ENCODE results near the gene CLEC20A.
"Not testable (repeated sequence)": the region's sequence is repeated elsewhere in the genome, so short reads cannot be mapped to it uniquely, and the experiment has no call there.

Gene CLEC20A

DNA sequence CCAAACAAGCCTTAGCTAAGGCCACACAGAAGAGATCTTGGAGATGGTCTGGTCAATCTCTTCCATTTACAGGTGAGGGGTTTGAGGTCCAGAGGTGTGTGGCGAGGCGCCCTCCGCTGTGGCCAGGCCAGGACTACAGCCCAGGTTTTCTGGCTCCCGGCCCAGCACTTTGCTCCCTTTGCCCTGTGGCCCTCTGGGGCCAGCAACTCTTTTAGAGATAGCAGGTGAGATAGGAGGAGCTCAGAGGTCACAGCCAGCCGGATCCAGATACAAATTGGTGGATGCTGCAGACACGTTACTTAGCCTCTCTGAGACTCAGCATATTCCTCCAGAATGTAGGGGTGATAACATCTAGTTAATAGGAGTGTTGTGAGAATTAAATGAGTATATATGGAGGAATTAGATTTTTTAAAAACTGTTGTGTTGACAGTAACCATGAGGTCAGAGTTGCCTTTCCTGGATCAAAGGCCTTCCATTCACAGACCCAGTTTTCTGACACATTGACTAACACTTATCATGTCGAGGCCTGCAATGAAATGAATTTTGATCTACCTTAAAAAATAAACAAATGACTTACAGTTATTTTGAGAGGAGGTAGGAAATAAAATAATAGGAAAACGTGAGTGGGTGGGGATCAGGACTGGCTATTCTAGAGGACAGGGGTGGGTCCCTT is 32.7 kb upstream of the CLEC20A start:
- peak; percentile 62 for DNase-seq (ENCODE audit: low spot score)

- no peak for DNase-seq (ENCODE audit: low spot score)
Measured at GRCh38 chr1:178528953-178529335, 32.2 kb upstream of the CLEC20A start.

DNA sequence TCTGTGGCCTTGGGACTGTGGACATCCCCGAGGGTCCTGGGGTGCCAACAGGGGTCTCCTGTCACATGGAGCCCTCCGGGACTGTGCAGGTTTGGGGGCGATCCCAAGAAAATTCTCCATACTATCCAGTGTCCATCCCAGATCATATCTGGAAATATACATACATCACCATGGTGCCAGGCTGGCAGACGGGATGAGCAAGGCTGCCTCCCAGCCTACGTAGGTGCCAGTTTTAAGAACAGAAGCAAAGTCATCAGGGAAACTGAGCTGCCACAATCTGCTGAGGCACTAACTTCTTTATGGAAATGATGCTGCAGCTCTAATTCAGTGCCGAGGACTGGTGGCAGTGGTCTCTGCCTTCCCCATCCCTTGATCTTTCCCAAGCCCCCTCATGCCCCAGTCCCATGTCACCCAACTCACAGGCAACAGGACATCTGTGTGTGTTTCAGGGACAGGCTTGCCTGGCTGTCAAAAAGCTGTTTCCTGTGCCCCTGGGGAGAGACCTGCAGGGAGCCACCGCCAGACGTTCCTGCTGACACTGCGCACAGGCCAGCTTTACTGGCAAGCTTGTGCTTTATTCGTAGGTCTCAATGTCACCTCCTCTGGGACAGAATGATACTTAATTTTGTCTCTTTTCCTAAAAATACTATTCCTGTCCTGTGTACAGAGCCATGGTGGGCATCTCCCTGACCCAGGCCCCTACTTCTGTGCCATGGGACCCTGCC is 31.6 kb upstream of the CLEC20A start:
- no peak for DNase-seq (ENCODE audit: low spot score)

DNA sequence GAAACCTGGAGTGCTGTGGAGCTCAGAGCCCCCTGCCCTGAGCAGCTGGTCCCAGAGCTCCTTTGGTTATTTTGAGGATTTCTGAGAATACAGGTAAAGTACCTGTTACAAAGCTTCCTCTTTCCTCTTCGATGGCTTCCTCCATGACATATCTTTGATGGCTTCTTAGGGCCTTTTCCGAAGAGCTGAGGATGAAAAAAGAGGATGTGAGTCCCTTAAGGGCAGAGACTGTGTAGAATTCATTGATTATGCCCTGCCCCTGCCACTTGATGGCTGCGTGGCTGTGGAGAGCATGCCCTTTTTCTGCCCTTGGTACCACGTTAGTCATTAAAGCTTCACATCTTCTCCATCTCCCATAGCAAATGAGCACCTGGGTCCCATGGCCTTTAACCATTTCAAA is 30.4 kb upstream of the CLEC20A start:
- DNase-seq (ENCODE audit: low spot score), result no peak

GRCh38 chr1:178521241-178521640 is 24.5 kb upstream of the CLEC20A start:
- DNase-seq (ENCODE audit: low spot score), result no peak

DNA sequence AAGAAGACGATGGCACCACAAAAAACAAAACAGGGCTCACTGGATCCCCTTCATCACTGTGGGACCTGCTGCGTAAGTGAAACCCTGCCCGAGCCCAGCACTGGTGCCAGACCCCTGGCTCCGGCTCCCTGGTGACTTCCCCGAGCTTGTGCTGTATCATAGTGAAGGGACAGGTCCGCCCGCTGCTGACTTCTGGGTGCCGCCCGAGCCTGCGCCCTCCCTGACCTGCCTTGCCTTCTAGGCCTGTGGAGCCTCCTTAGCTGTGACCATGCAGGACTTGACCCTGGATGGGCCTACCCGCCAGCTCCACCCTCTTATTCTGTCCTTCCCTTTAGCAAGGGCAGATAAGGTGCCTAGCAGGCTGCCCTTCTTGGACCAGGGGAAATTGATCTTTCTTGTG is 24.0 kb upstream of the CLEC20A start:
- no peak for DNase-seq (ENCODE audit: low spot score)

DNA sequence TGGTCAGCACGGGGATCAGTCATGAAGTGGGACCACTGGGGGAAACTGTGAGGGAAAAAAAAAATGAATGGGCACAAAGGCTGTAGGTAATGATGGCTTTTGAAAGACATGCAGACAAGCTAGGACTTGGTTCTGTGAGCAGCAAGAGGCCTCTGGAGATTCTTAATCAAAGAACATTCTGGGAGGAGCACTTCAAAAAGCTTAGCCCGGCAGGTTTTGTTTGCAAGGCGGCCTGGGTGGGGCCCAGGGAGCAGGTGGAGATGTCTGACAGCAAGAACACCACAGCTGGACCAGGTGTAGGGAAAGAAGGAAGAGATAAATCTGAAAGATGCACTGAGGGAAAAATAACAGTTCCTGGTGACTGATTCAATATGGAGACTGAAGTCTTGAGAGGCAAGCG is 22.1 kb upstream of the CLEC20A start:
- DNase-seq (ENCODE audit: low spot score), result no peak

GRCh38 chr1:178516110-178516509 is 19.3 kb upstream of the CLEC20A start:
- no peak for DNase-seq (ENCODE audit: low spot score)

DNA sequence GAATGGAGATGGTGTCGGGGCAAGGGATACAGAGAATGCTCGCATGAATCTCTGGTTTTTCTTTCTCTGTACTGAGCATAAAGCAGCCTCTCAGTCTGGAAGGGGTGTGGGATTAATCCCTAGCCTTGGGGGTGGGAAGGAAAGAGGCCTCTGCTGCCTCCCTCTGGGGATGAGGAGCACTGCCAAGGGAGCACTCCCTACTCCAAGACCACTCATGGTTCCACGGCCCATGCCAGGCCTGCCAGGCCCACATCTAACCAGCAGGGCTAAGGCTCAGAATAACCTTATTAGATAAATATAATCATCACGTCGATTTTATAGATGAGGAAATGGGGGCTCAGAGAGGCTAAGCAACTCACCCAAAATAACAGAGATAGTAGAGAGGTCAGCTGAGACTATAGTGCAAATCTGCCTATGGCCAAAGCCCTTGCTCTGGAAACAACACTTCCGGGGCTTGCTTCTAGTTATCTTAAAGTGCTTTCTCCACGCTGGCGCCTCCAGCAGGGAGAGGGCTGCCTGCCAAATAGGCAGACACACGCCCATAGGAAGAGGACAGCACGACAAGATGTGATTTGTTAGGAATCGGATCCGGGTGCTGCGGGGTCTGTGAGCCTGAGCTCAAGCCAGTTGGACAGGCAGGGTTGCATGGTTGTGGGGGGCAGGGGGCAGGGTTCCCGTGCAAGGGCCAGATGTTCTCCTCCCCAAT is 16.7 kb upstream of the CLEC20A start:
- DNase-seq (ENCODE audit: low spot score), result no peak

DNA sequence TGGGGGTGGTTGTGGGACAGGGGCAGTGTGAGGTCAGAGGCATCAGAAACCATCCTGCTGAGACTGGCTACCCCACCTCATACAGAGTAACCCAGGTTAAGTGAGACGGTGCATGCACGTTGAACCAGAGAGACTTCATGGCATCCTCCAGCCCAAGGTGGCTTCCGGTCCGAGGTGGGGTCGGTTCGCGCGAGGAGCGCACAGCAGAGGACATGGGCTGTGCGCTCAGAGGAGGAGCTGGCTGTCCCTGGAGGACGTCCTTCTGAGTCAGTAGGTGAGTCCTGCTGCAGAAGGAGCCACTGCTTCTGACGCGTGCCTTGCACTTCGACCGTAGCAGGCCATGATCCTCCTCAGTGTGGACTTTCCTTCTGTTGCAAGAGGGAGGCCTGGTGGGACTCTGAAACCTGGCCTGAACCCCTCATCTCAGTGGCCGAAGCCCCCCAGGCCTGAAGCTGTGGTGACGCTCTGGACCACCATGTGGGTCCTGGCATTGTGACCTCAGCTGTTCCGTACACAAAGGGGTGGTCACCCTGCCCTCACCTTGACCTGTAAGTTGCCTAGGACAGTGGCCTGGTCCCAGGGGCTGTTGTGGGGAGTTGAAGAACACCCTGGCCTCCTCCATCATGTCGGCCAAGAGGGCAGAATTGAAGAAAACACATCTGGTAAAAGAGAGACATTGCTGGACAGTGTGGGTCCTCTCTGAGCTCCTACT is 16.0 kb upstream of the CLEC20A start, which contains the start of gene TEX35:
TSS of gene TEX35 (plus strand) at position 544 of the 712 bp plus-strand sequence. CDS start at position 624, 80 bp downstream.
- DNase-seq (ENCODE audit: low spot score), result no peak

GRCh38 chr1:178510155-178510554 is 13.4 kb upstream of the CLEC20A start:
- no peak for DNase-seq (ENCODE audit: low spot score)

GRCh38 chr1:178509414-178510007 is 12.7 kb upstream of the CLEC20A start:
- DNase-seq (ENCODE audit: low spot score), result no peak

DNA sequence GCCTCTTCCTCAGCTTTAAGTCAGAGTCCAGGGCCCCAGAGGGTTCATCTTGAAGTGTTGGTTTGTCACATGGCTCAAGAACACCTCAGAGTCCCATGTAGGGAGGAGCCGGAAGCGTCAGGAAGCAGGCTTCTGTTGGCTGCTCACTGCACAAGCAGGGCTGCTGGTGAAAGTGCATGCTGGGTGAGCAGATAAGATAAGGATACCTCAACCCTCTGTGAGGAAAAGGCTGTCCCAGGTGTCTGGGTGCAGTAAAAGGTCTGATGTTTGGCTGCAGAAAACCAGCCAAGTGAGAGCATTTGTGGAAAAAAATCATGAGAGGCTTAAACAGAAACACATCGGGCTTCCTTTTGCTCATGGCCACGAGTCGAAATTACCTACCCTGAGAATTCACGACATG is 9.9 kb upstream of the CLEC20A start:
- no peak for DNase-seq (ENCODE audit: low spot score)

DNA sequence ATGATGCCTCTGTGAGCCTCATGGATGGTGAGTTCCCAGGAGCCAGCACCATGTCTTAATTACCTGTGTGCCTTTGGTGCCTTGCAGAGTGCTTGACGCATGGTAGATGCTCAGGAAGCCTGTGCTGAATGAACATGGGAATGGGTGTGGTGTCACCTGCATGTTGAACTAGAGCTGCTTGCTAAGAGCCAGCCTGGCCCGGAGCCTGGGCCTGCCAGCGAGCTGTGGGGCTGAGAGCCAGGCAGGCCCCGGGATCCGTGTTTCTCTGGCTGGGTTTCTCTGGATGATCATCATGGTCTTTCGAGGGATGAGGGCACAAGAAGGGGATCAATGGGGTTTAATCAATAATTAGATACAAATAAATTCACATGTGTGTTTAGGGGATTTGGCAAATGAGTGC is 9.4 kb upstream of the CLEC20A start:
- DNase-seq (ENCODE audit: low spot score), result no peak

DNA sequence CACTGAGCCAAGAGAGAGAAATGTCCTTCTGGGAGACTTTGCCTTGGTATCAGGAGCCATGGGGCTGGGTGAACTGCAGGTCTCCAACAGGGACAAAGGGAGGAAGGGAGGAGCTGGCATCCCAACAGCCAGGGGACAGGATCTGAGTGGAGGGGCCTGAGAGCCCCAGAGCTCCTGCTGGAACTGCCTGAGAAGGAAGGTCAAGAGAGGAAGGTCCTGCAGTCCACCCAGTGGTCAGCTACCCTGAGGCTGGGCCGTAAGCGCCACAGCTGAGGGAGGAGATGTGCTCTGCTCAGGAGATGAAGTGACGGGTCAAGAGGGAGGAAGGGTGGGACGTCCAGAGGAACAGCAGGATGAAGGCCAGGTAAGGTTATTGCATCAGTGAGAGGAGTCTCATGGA is 7.5 kb upstream of the CLEC20A start:
- no peak for DNase-seq (ENCODE audit: low spot score)

DNA sequence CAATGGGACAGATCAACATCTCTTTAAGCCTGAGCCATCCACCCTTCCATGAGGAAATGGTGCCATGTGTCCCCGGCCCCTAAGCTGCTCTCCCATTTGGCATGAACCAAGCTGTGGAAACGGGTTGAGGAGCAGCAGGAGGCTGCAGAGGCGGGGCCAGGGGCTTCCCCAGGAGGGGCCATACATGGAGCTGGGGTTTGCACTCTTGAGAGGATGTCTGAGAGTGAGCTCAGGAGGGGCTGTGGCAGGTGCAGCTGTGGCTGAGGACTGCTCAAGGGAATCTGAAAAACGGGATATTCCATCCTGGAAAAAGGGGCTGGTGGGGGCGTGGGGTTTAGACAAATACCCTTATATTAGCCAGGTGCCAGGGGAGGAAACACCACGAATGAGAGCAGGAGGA is 7.1 kb upstream of the CLEC20A start:
- no peak for DNase-seq (ENCODE audit: low spot score)

DNA sequence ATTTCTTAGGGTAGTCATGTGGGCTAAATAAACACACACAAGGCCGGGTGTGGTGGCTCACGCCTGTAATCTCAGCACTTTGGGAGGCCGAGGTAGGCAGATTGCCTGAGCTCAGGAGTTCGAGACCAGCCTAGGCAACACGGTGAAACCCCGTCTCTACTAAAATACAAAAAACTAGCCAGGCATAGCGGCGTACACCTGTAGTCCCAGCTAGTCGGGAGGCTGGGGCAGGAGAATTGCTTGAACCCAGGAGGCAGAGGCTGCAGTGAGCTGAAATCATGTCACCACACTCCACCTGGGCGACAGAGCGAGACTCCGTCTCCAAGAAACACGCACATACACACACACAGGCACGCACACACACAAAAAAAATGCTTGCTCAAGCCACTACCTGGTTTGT is 6.6 kb upstream of the CLEC20A start:
- DNase-seq (ENCODE audit: low spot score), result not testable (repeated sequence)

DNA sequence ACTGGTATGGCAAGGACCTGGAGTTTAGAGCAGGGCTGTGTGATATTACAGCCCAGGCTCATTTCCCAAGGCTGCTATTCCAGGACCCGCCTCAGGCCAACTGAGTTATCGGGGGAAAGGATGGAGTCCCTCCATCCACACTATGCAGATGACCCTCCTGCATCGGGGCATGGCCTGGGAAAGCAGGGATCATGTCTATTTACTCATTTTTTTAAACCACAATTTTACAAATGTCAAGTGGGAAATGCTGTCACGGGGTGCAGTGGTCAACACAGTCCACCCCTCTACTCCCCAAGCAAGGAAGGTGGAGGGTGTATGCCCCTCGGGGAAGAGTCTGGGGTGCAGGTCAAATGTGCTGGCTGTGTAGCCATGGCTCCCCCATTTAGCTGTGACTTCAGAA is 6.1 kb upstream of the CLEC20A start:
- no peak for DNase-seq (ENCODE audit: low spot score)

GRCh38 chr1:178502330-178502714 is 5.6 kb upstream of the CLEC20A start:
- DNase-seq (ENCODE audit: low spot score), result no peak

DNA sequence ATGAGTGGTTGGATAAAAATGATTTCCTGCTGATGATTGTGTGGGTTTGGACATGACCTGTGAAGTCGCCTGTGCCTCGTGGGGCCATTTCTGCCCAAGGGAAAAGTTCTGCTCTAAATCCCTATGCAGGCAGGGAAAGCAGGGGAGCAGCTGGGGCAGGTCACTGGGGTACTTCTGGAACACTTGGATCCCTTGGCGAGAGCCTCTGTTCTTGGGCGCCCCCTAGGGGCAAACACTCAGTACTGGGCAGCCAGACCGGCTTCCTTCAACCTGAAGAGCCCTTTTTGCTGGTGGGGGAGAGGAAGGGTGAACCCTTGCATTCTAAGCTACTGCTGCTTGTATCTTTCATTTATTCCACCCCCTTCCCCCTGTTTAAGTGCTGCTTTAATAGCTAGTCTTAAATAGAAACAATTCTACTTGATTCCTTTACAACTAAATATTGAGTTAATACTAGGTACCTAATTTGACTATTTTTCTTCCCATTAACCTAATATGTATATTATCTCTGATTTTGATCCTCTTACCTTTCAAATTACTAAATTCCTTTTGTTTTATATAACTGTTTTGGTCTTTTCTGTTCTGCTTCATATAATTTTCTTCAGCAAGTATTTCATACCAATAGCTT is 5.1 kb upstream of the CLEC20A start:
- peak; percentile 89 for DNase-seq (ENCODE audit: low spot score)

DNA sequence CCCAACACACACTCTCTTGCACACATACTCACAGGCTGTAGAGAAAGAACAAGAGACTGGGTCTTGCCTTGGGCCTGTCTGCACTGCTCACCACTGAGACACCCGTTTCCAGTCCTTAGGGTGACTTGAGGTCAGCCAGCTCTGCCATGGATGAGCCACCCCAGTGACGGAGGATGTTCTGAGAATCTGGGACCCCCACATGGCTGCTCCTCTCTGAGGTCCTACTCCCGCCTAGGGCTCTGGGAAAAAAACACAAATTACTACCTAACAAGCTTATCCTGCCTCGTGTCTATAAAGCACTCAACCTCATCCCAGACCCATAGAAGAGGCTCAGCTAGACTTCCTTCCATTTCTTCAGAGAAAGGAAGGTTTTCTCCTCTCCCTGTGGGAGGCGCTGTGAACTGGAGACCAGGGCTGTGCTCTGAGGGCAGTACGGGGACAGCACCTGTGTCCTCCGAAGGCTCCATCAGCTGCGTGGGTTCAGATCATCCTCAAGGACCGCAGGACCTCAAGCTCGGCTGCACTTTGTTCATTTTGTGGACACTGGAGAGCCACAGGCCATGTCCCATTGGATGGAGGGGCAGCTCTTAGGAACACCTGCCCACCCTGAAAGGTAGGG is 4.3 kb upstream of the CLEC20A start:
- DNase-seq (ENCODE audit: low spot score), result no peak

Measured in iPS-NIHi11 (cell line).